SU-DHL-6 (cell line): ENCODE measurements around the gene LAMA2.

Source experiments
- H2AFZ ChIP-seq: fragments of 200-600 bp; sonication (generic); 2 replicates; pipeline ENCODE4 v1.6.1; 2014; ENCODE audit warnings: low read depth, mild to moderate bottlenecking, moderate library complexity, mixed read lengths, antibody characterized with exemption, low read length; ENCODE audit not compliant: severe bottlenecking
- H3F3A ChIP-seq: fragments of 200-600 bp; shearing (Covaris generic); 2 replicates; pipeline ENCODE4 v1.6.0; 2016; ENCODE audit warnings: antibody characterized with exemption, mild to moderate bottlenecking; ENCODE audit not compliant: insufficient read depth
- H3K27ac ChIP-seq: fragments of 200-600 bp; sonication (generic); 2 replicates; pipeline ENCODE4 v1.5.1; 2016; ENCODE audit warnings: low read depth, mild to moderate bottlenecking, low read length, moderate library complexity, mixed read lengths
- H3K27me3 ChIP-seq: fragments of 200-600 bp; sonication (generic), shearing (Covaris generic); 2 replicates; pipeline ENCODE4 v1.6.0; 2014; ENCODE audit warnings: mild to moderate bottlenecking, low read length
- H3K36me3 ChIP-seq: fragments of 200-600 bp; sonication (generic); 2 replicates; pipeline ENCODE4 v1.6.1; 2014; ENCODE audit warnings: mild to moderate bottlenecking, low read length, mixed read lengths
- H3K4me2 ChIP-seq: fragments of 300-600, 200-600 bp; shearing (Covaris generic), sonication (generic); 2 replicates; pipeline ENCODE4 v1.6.0; 2014; ENCODE audit warnings: low read length, low read depth, mild to moderate bottlenecking; ENCODE audit not compliant: poor library complexity, severe bottlenecking
- H3K4me3 ChIP-seq: fragments of 200-600 bp; sonication (generic); 2 replicates; pipeline ENCODE4 v1.5.1; 2014; ENCODE audit warnings: antibody characterized with exemption, low read length, mild to moderate bottlenecking, mixed read lengths; ENCODE audit not compliant: insufficient read depth, poor library complexity, severe bottlenecking
- H3K79me2 ChIP-seq: fragments of 200-600 bp; sonication (generic); 2 replicates; pipeline ENCODE4 v1.6.1; 2014; ENCODE audit warnings: mild to moderate bottlenecking, low read length, moderate library complexity; ENCODE audit not compliant: insufficient read depth
- H3K9ac ChIP-seq: fragments of 200-600 bp; sonication (generic); 2 replicates; pipeline ENCODE4 v1.7.0; 2014; ENCODE audit warnings: mild to moderate bottlenecking, low read length
- H3K9me2 ChIP-seq: fragments of 200-600 bp; sonication (generic); replicated peaks from 2 replicates; pipeline ENCODE4 v1.6.1; 2014; ENCODE audit warnings: low read length; ENCODE audit not compliant: insufficient read depth
- H3K9me3 ChIP-seq: fragments of 200-600 bp; sonication (generic); 2 replicates; pipeline ENCODE4 v1.6.1; 2014; ENCODE audit warnings: low read length, mixed read lengths; ENCODE audit not compliant: insufficient read depth
- H4K20me1 ChIP-seq: fragments of 200-600 bp; sonication (generic); 2 replicates; pipeline ENCODE4 v1.6.1; 2014; ENCODE audit warnings: low read depth, mild to moderate bottlenecking, antibody characterized with exemption, low read length, moderate library complexity, mixed read lengths
- CTCF ChIP-seq: fragments of 200-600 bp; sonication (generic); IDR thresholded peaks from one replicate; pipeline ENCODE4 v1.5.1; 2017; ENCODE audit warnings: antibody characterized with exemption, mild to moderate bottlenecking, low read length, moderate library complexity; ENCODE audit not compliant: insufficient read depth, poor library complexity, severe bottlenecking
- EZH2phosphoT487 ChIP-seq: fragments of 200-600 bp; sonication (generic), shearing (Covaris generic); conservative IDR thresholded peaks from 2 replicates; pipeline ENCODE4 v1.6.1; 2018; ENCODE audit warnings: mild to moderate bottlenecking, antibody characterized with exemption, low read length, moderate library complexity, mixed read lengths

LAMA2 gene

GRCh38 chr6:129069006-129069405 lies 186.1 kb downstream of the LAMA2 start:
- Histone ChIP-seq H3K4me3 (no peak overlapping the region), H3K4me2 (no peak overlapping the region), H3K27me3 (no peaks in the 10 kb centered on the region), H4K20me1 (0 out of 2 replicates have a peak, but pooled peaks cover 3% of the 10 kb centered on the region), H3K27ac (no peak overlapping the region), H3K9me2 (no peaks in the 10 kb centered on the region), H3K79me2 (no peaks in the 10 kb centered on the region), H3K36me3 (no peaks in the 10 kb centered on the region), H3F3A (no peaks in the 10 kb centered on the region), H3K9me3 (no peaks in the 10 kb centered on the region), H2AFZ (no peak overlapping the region), H3K9ac (no peak overlapping the region)
- TF ChIP-seq EZH2phosphoT487 (no peak), CTCF (no peak)

GRCh38 chr6:129073051-129073450 lies 190.1 kb downstream of the LAMA2 start:
- no peak for TF ChIP-seq CTCF
- TF ChIP-seq EZH2phosphoT487, result no peak
- Histone ChIP-seq H3K9ac (no peak overlapping the region), H2AFZ (no peak overlapping the region), H3K36me3 (no peaks in the 10 kb centered on the region), H3K9me3 (no peaks in the 10 kb centered on the region), H4K20me1 (0 out of 2 replicates have a peak, but pooled peaks cover 3% of the 10 kb centered on the region), H3K27ac (no peak overlapping the region), H3K79me2 (no peaks in the 10 kb centered on the region), H3K4me3 (no peak overlapping the region), H3K9me2 (no peaks in the 10 kb centered on the region), H3F3A (no peaks in the 10 kb centered on the region), H3K4me2 (no peak overlapping the region), H3K27me3 (no peaks in the 10 kb centered on the region)

GRCh38 chr6:129073691-129074395 lies 190.9 kb downstream of the LAMA2 start:
- no peak overlapping the region for H3K27ac ChIP-seq
- H4K20me1 ChIP-seq, result 0 out of 2 replicates have a peak, but pooled peaks cover 3% of the 10 kb centered on the region
- no peak overlapping the region for H2AFZ ChIP-seq
- no peaks in the 10 kb centered on the region for H3K27me3 ChIP-seq
- H3K79me2 ChIP-seq, result no peaks in the 10 kb centered on the region
- H3K9ac ChIP-seq, result no peak overlapping the region
- no peaks in the 10 kb centered on the region for H3K9me2 ChIP-seq
- no peaks in the 10 kb centered on the region for H3K36me3 ChIP-seq
- H3K4me2 ChIP-seq, result no peak overlapping the region
- no peak for TF ChIP-seq CTCF
- no peak for TF ChIP-seq EZH2phosphoT487
- no peaks in the 10 kb centered on the region for H3F3A ChIP-seq
- H3K9me3 ChIP-seq, result no peaks in the 10 kb centered on the region
- H3K4me3 ChIP-seq, result no peak overlapping the region
